GM10248 (cell line): Measurements from ENCODE around the gene PPWD1.

Experiments used
- CTCF ChIA-PET: fragments of 300-600 bp; sonication (Branson Sonifier 250); formaldehyde crosslinking; extraction: SDS; loops from one replicate; lab custom pipeline; 2021; ENCODE audit warnings: antibody characterized with exemption; lab: Yijun Ruan, JAX
- POLR2A ChIA-PET: fragments of 350-650 bp; sonication (Branson Sonifier 250); formaldehyde crosslinking; extraction: SDS; loops from one replicate; lab custom pipeline; 2020; ENCODE audit warnings: antibody characterized with exemption; lab: Yijun Ruan, JAX
- DNase-seq: peaks from one replicate; pipeline ENCODE4 v3.0.0; 2012; ENCODE audit errors: extremely low spot score
- TF ChIP-seq, protein P1 (sequence below): IDR thresholded peaks from 2 replicates; pipeline ENCODE4 v1.5.1; 2012; ENCODE audit warnings: mild to moderate bottlenecking, low read depth; ENCODE audit errors: extremely low read depth, missing control alignments, control extremely low read depth

The PPWD1 gene

DNA sequence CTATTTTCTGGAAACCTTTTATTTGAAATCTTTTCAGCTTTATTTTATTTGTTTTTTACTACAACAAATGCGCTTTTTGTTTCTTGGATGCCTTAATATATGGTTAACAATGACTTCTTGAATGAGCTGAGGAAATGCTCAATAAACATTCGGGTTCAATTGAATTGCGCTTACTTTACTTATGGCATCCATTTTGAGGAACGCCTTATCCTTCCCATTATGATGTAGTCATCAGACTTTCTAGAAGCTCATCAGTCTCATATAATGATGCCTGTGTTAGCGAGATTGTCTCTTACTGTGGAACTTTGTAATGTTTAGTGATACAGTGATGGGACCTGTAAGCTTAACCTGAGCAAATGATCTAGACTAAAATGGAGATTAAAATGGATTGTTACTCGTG, 62.6 kb downstream of the PPWD1 start:
- ChIA-PET POLR2A (interaction anchor here (0.7 kb wide), 1 partner anchor 1212 kb away, joined by 3 read pairs; no protein-coding TSS in a partner anchor), CTCF (interaction anchor here (1.2 kb wide), 1 partner anchor 25 kb away, joined by 3 read pairs; no protein-coding TSS in a partner anchor)
- TF ChIP-seq, protein P1, sequence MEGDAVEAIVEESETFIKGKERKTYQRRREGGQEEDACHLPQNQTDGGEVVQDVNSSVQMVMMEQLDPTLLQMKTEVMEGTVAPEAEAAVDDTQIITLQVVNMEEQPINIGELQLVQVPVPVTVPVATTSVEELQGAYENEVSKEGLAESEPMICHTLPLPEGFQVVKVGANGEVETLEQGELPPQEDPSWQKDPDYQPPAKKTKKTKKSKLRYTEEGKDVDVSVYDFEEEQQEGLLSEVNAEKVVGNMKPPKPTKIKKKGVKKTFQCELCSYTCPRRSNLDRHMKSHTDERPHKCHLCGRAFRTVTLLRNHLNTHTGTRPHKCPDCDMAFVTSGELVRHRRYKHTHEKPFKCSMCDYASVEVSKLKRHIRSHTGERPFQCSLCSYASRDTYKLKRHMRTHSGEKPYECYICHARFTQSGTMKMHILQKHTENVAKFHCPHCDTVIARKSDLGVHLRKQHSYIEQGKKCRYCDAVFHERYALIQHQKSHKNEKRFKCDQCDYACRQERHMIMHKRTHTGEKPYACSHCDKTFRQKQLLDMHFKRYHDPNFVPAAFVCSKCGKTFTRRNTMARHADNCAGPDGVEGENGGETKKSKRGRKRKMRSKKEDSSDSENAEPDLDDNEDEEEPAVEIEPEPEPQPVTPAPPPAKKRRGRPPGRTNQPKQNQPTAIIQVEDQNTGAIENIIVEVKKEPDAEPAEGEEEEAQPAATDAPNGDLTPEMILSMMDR = no peak
- no peak for DNase-seq

DNA sequence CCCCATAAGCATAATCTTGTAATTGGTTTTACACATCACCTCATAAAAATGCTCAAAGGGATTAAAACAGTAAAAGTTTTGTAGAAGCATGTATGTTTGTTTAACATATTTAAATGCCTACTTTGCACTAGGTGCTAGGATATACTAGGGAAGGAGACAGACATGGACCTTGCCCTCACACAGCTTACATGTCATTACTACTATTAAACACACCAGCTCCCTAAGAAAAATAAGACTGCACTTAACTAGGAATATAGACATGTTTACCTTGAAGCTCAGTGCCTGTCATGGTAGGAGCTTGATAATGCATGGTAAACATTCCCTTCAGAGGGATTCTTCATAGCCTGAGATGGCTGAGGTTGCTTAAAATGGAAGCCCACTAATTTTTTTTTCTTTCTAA, 67.9 kb downstream of the PPWD1 start:
- TF ChIP-seq, protein P1 = no peak
- DNase-seq = no peak
- ChIA-PET POLR2A (no interaction called here), CTCF (interaction anchor here (3.4 kb wide), 1 partner anchor 11 kb away, joined by 18 read pairs; no protein-coding TSS in a partner anchor)
